ENCODE results near the gene KIF21A.

KIF21A gene

GRCh38 chr12:39348523-39348922, 94.4 kb downstream of the KIF21A start:
- Histone ChIP-seq H3K4me1 (ENCODE audit: low read depth, poor library complexity, severe bottlenecking) (no peaks in the 10 kb centered on the region), H3K4me3 (IDR thresholded peaks at IDR 0.05; ENCODE audit: insufficient read depth, low read depth, low read length) (no peak overlapping the region), H3K27ac (no peak overlapping the region), H3K27me3 (ENCODE audit: insufficient read depth, low read depth) (no peaks in the 10 kb centered on the region), H3K36me3 (ENCODE audit: insufficient read depth) (0 out of 2 replicates have a peak, but pooled peaks cover 5% of the 10 kb centered on the region), H3K9ac (no peak overlapping the region), H3K4me2 (no peak overlapping the region), H3K79me2 (ENCODE audit: insufficient read depth, low read depth) (no peaks in the 10 kb centered on the region), H4K20me1 (ENCODE audit: insufficient read depth) (no peaks in the 10 kb centered on the region), H2AFZ (ENCODE audit: low read depth) (no peak overlapping the region)
- TF ChIP-seq CTCF (conservative IDR thresholded peaks at IDR 0.05; ENCODE audit: low read depth, low read length), result no peak

- TF ChIP-seq CTCF (conservative IDR thresholded peaks at IDR 0.05; ENCODE audit: low read depth, low read length), result no peak
- no peak overlapping the region for H2AFZ ChIP-seq (ENCODE audit: low read depth)
- H3K4me2 ChIP-seq, result no peak overlapping the region
- H3K36me3 ChIP-seq (ENCODE audit: insufficient read depth), result no peaks in the 10 kb centered on the region
- H3K27ac ChIP-seq, result no peak overlapping the region
- H3K27me3 ChIP-seq (ENCODE audit: insufficient read depth, low read depth), result no peaks in the 10 kb centered on the region
- H4K20me1 ChIP-seq (ENCODE audit: insufficient read depth), result no peaks in the 10 kb centered on the region
- no peak overlapping the region for H3K4me3 ChIP-seq (IDR thresholded peaks at IDR 0.05; ENCODE audit: insufficient read depth, low read depth, low read length)
- H3K4me1 ChIP-seq (ENCODE audit: low read depth, poor library complexity, severe bottlenecking), result no peaks in the 10 kb centered on the region
- H3K79me2 ChIP-seq (ENCODE audit: insufficient read depth, low read depth), result no peaks in the 10 kb centered on the region
- no peak overlapping the region for H3K9ac ChIP-seq
Measured at GRCh38 chr12:39344926-39345325, 98.0 kb downstream of the KIF21A start.

GRCh38 chr12:39343665-39344064, 99.3 kb downstream of the KIF21A start:
- Histone ChIP-seq H3K9ac (no peak overlapping the region), H3K36me3 (ENCODE audit: insufficient read depth) (no peaks in the 10 kb centered on the region), H3K4me3 (IDR thresholded peaks at IDR 0.05; ENCODE audit: insufficient read depth, low read depth, low read length) (no peak overlapping the region), H3K27ac (no peak overlapping the region), H3K27me3 (ENCODE audit: insufficient read depth, low read depth) (no peaks in the 10 kb centered on the region), H2AFZ (ENCODE audit: low read depth) (no peak overlapping the region), H4K20me1 (ENCODE audit: insufficient read depth) (no peaks in the 10 kb centered on the region), H3K79me2 (ENCODE audit: insufficient read depth, low read depth) (no peaks in the 10 kb centered on the region), H3K4me1 (ENCODE audit: low read depth, poor library complexity, severe bottlenecking) (no peaks in the 10 kb centered on the region), H3K4me2 (no peak overlapping the region)
- TF ChIP-seq CTCF (conservative IDR thresholded peaks at IDR 0.05; ENCODE audit: low read depth, low read length), result no peak

- Histone ChIP-seq H3K9ac (no peak overlapping the region), H3K27me3 (ENCODE audit: insufficient read depth, low read depth) (no peaks in the 10 kb centered on the region), H3K36me3 (ENCODE audit: insufficient read depth) (no peaks in the 10 kb centered on the region), H4K20me1 (ENCODE audit: insufficient read depth) (no peaks in the 10 kb centered on the region), H3K4me3 (IDR thresholded peaks at IDR 0.05; ENCODE audit: insufficient read depth, low read depth, low read length) (no peak overlapping the region), H3K4me2 (no peak overlapping the region), H2AFZ (ENCODE audit: low read depth) (no peak overlapping the region), H3K4me1 (ENCODE audit: low read depth, poor library complexity, severe bottlenecking) (no peaks in the 10 kb centered on the region), H3K79me2 (ENCODE audit: insufficient read depth, low read depth) (no peaks in the 10 kb centered on the region), H3K27ac (no peak overlapping the region)
- TF ChIP-seq CTCF (conservative IDR thresholded peaks at IDR 0.05; ENCODE audit: low read depth, low read length), result no peak
Measured at GRCh38 chr12:39341761-39342160, 101.2 kb downstream of the KIF21A start.

Measured in KMS-11 (cell line).